Stimulated activated CD4-positive, alpha-beta T cell treated with anti-CD3 and anti-CD28 coated beads, Interleukin-4, amount 100 ng/mL, for 1 hour (primary cell): ENCODE data around the gene SCN10A.
A peak's percentile ranks its signal among the peaks of the same experiment; 100 is the strongest.

Source experiments
- DNase-seq: peaks from one replicate; pipeline ENCODE4 v3.0.0-alpha.2; 2020

Gene SCN10A

GRCh38 chr3:38816026-38816425 is at the start of gene SCN10A:
Gene SCN10A, minus strand, starts transcription at chr3:38816217. Its CDS starts 22,207 bp downstream, at chr3:38794010.
- no peak for DNase-seq

GRCh38 chr3:38853011-38853410 is 37.0 kb upstream of the SCN10A start:
- no peak for DNase-seq

DNA sequence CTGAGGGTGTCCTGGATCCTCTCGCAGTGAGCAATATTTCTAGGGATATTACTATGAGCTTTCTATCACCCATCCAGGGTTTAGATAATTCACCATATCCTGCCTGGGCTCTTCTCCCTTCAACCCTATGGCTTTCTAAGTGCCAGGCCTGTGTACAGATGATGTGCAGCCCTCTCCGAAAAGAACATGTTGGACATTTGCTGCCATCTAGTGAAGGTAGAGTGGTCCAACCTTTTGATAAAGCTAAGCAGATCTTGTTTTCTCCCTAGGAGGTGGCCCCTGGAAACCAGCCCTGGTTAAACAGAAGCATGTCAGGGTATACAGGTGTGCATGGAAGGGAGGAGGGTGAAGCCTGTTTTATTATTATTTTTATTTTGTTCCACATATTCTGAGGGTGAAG is 27.9 kb upstream of the SCN10A start:
- no peak for DNase-seq

- DNase-seq, result no peak
Measured at GRCh38 chr3:38842266-38842965, 26.4 kb upstream of the SCN10A start.

- no peak for DNase-seq
Measured at GRCh38 chr3:38840987-38841386, 25.0 kb upstream of the SCN10A start.

- DNase-seq, result no peak
Measured at GRCh38 chr3:38837358-38837757, 21.3 kb upstream of the SCN10A start.

- DNase-seq, result no peak
Measured at GRCh38 chr3:38836561-38836960, 20.5 kb upstream of the SCN10A start.

DNA sequence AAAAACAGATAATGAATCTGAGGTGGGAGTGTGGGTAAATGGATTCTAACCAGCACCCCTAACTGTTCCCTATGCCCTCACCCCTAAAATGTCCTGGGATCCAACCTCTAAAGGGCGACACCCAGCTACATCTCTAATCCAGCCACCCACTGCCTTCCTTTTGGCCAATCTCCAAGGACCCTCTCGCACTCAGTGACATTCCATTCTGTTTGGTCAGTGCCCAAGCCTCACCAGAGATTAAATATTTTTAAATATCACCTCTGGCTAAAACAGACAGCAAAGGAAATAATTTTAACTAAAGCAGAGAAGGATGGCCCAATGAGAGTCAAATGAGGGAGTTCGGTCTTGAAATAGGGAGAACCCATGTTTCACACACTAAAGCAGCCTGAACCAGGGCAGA is 19.9 kb upstream of the SCN10A start:
- no peak for DNase-seq

DNA sequence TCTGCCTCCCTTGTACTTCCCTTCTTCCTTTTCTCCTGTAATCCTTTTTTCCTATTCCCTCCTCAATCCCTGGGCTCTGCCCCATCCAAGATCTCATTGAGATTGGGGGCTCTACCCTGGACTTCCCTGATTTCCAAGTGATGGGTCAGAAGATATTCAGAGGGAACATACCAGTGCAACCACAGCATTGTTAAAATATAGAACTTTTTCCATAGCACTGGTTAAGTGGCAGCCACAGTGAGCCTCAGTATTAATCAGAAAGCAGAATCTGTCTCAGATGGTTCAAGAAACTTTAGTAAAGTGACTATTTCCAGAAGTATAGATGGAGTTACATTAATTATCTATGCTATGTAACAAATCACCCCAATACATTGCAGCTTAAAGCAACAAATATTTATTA is 18.7 kb upstream of the SCN10A start:
- DNase-seq, result no peak

GRCh38 chr3:38834110-38834509 is 18.1 kb upstream of the SCN10A start:
- DNase-seq, result peak; percentile 10

DNA sequence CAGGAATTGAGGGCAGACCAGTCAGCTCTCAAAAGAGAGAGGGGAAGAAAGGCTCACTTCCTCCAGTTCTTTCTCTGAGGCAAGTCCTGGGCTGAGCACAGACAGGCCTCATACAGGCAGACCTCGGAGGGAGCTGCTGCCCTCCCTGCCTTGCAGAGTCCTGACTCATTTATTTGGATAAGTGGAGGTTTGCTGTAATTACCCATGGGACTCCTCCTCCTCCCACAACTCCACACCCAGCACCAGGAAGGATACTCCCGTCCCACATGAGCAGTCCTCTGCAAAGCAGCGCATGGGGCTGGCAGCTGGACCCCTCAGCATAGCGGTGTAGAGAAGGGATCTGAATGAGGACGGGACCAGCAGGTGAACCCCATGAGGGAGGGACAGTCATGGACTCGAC is 13.4 kb upstream of the SCN10A start:
- no peak for DNase-seq

GRCh38 chr3:38828681-38829080 is 12.7 kb upstream of the SCN10A start:
- DNase-seq, result no peak

DNA sequence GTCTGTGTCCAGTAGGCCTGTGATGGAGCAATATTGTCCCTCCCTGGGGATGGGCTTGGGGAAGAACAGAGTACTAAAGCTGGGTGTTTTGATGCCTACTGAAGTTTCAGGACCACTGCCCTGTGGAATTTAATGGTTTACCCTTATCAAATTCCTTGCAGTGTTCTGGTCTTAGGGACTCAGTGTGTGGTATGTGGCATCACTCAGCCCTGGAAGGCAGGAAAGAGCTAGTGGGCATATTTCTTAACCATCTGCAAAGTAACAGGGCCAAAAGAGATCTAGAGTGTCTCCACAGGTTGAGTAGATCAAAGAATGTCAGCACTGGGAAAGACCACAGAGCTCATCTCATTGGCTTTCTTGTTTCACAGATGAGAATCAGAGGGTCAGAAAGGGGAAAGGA is 11.8 kb upstream of the SCN10A start:
- DNase-seq, result no peak

DNA sequence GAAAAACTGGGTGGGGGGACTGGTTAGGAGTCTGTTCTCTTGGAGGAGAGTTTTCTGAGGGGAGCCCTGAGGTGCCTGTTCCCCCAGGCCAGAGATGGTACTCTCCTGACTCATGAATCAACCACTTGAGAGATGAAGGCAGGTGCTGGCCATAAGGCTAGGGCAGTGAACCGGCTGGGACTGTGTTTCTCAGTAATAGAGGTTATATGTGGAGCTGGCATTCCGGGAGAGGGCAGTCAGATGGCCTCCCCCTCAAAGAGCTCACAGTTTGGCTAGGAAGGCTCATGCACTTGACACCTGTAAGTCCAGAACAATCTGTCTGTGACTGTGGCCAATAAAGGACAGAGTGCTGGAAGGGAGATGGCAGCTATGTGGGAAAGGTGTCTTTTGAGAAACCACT is 10.0 kb upstream of the SCN10A start:
- DNase-seq, result no peak

GRCh38 chr3:38824349-38824748 is 8.3 kb upstream of the SCN10A start:
- no peak for DNase-seq

DNA sequence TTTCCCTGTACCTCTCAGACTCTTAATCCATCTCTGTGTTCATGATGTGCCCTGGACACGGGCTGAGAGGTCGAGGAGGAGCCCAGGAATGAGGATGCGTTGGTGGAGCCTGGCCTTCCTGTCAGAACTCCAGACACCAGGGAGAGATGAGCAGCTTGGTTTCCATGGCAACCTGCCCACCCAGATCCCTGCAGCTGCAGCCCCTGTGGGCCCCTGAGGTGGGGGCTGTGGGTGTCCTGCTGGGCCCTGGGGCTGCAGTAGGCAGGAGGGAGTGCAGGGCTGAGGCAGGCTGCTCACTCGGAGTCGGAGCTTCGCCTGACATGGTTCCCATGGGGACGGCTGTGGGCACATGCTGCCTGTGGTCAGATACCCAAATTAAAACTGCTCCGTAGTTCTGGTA is 7.7 kb upstream of the SCN10A start:
- no peak for DNase-seq

GRCh38 chr3:38823186-38823585 is 7.2 kb upstream of the SCN10A start:
- no peak for DNase-seq

DNA sequence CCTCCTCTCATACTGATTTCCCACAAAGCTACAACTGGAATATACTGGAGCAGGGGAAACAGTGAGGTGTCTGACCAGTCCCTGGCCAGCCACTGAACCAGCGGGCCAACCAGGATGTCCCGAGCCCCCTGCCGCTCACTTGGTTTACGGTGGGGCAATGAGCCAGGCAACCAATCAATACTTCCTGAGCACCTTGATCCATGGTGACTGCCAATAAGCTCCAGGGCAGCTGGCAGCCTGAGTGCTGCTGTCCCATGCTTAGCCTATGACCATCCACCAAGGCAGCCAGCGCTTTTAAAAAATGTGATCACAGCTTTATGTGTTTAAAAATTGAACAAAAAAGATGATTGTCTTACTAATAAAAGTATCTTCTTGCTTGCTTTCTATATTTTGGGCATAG is 4.2 kb downstream of the SCN10A start:
- no peak for DNase-seq

GRCh38 chr3:38805765-38806386 is 10.1 kb downstream of the SCN10A start:
- no peak for DNase-seq

- no peak for DNase-seq
Measured at GRCh38 chr3:38805004-38805403, 11.0 kb downstream of the SCN10A start.

- no peak for DNase-seq
Measured at GRCh38 chr3:38800511-38800910, 15.5 kb downstream of the SCN10A start.

DNA sequence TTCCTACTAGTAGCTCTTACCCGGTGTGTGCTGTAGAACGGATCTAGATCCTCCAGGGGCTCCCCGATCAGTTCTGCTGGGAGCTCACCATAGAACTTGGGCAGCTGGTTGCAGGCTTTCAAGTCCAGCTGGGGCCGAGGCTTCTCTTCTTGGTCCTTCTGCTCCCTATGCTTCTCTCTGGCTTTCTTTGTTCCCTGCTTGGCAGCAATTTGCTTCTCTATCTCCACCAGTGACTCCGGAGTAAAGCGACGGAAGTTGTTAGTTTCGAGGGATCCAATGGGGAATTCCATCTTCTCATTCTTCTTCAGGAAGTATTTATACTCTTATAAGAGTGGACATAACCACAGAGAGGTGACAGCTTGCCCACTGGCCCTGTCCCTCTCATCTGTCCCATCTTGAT is 22.3 kb downstream of the SCN10A start:
- no peak for DNase-seq

GRCh38 chr3:38792983-38793382 is 23.0 kb downstream of the SCN10A start:
- no peak for DNase-seq

DNA sequence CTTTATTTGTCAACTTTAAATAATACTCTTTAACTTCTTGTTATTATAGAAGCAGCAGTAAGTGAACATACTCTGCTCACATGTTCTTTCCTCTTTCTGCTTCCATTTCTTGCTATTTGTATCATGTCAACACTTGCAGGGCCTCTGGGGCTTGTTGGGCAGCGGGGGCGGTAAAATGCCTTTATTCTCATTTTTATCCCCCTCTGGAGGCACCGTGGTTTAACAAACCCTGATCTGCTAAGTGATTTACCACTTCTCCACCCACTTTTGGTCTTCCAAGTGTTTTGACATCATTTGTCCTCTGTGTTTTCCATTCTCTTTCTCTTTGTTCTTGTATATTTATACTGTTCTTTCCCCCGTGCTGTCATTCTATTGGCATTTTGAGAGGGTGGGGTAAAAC is 33.9 kb downstream of the SCN10A start:
- no peak for DNase-seq

DNA sequence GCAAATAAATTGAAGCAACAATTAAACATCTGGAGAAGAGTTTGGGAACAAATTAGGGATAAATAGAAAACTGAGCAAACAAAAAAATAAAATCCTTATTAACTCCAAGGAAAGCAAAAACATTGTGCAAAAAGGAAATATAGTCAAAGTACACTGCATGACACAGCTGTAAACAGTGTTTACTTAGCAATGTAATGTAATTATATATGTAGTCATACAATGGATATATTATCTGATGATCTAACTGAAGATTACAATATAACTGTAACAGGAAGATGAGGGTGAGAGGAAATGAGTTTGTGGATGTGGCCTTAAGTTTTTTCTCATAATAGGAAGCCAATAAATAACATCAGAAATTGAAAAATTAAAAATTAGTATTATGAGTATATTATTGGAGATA is 42.5 kb downstream of the SCN10A start:
- DNase-seq, result no peak
